HepG2 (cell line): ENCODE results near the gene FDXACB1.

Source experiments
- BRCA1 ChIP-seq: sonication (generic); formaldehyde crosslinking; IDR thresholded peaks from 2 replicates; pipeline ENCODE4 v1.4.0; 2020; ENCODE audit warnings: missing genetic modification reagents
- CHD2 ChIP-seq: IDR thresholded peaks from 2 replicates; pipeline ENCODE4 v1.6.1; 2011; ENCODE audit warnings: low read depth, low read length, improper control_type of control experiment
- CTCF ChIP-seq: sonication (generic); formaldehyde crosslinking; IDR thresholded peaks from 2 replicates; pipeline ENCODE4 v1.5.0; 2020; ENCODE audit warnings: mild to moderate bottlenecking, missing genetic modification reagents, moderate library complexity
- ELK4 ChIP-seq: sonication (generic); formaldehyde crosslinking; IDR thresholded peaks from 2 replicates; pipeline ENCODE4 v1.9.0; 2021; ENCODE audit warnings: missing genetic modification reagents, borderline replicate concordance
- FOXK1 ChIP-seq: sonication (generic); formaldehyde crosslinking; IDR thresholded peaks from 2 replicates; pipeline ENCODE4 v1.4.0; 2020; ENCODE audit warnings: low read depth, missing genetic modification reagents, borderline replicate concordance
- HMGXB4 ChIP-seq, 2 experiments: sonication (generic) in 1 of 2; formaldehyde crosslinking in 1 of 2; IDR thresholded peaks; 2 replicates each; pipeline versions ENCODE4 v1.4.0 to v1.6.1; 2018 to 2020; ENCODE audit warnings: missing genetic modification reagents in 2 of 2, borderline replicate concordance in 1 of 2, low read depth in 1 of 2, mild to moderate bottlenecking in 1 of 2, missing biosample characterization in 1 of 2
- MLXIP ChIP-seq: sonication (generic); formaldehyde crosslinking; IDR thresholded peaks from 2 replicates; pipeline ENCODE4 v1.9.0; 2021; ENCODE audit warnings: missing genetic modification reagents, borderline replicate concordance
- MTA3 ChIP-seq: sonication (generic); formaldehyde crosslinking; IDR thresholded peaks from 2 replicates; pipeline ENCODE4 v1.4.0; 2020; ENCODE audit warnings: missing genetic modification reagents
- SNAPC2 ChIP-seq: sonication (generic); formaldehyde crosslinking; IDR thresholded peaks from 2 replicates; pipeline ENCODE4 v1.8.1; 2022; ENCODE audit warnings: mild to moderate bottlenecking, missing genetic modification reagents
- TERF1 ChIP-seq: sonication (generic); formaldehyde crosslinking; IDR thresholded peaks from 2 replicates; pipeline ENCODE4 v1.8.0; 2022; ENCODE audit warnings: mild to moderate bottlenecking, missing genetic modification reagents, moderate library complexity
- ZNF33B ChIP-seq: sonication (generic); formaldehyde crosslinking; IDR thresholded peaks from 2 replicates; pipeline ENCODE4 v1.5.1; 2020; ENCODE audit warnings: mild to moderate bottlenecking, missing genetic modification reagents

- no peak for TF ChIP-seq HMGXB4 (CRISPR knock-in tag; IDR thresholded peaks at IDR 0.05; ENCODE audit: borderline replicate concordance in 1 of 2, low read depth in 1 of 2)
- TF ChIP-seq CTCF: no peak
- no peak for TF ChIP-seq CHD2
- TF ChIP-seq FOXK1: no peak
- TF ChIP-seq TERF1 (CRISPR knock-in tag): no peak
- TF ChIP-seq MTA3 (CRISPR knock-in tag): no peak
- no peak for TF ChIP-seq ELK4 (CRISPR knock-in tag)
- no peak for TF ChIP-seq BRCA1
- no peak for TF ChIP-seq SNAPC2 (CRISPR knock-in tag)
- no peak for TF ChIP-seq ZNF33B
- TF ChIP-seq MLXIP: no peak
Observed at GRCh38 chr11:111917312-111917711, 38.3 kb upstream of the FDXACB1 start.
